NCI-H446 (cell line): ENCODE results near the gene RRBP1.
"Not testable (repeated sequence)": the region's sequence is repeated elsewhere in the genome, so short reads cannot be mapped to it uniquely, and the experiment has no call there.

Experiments
- DNase-seq, 2 experiments: peaks; one replicate each; lab custom pipeline; 2025; lab: John Stamatoyannopoulos, UW

Gene RRBP1

GRCh38 chr20:17709361-17710293, 27.6 kb upstream of the RRBP1 start:
- DNase-seq: no peak

DNA sequence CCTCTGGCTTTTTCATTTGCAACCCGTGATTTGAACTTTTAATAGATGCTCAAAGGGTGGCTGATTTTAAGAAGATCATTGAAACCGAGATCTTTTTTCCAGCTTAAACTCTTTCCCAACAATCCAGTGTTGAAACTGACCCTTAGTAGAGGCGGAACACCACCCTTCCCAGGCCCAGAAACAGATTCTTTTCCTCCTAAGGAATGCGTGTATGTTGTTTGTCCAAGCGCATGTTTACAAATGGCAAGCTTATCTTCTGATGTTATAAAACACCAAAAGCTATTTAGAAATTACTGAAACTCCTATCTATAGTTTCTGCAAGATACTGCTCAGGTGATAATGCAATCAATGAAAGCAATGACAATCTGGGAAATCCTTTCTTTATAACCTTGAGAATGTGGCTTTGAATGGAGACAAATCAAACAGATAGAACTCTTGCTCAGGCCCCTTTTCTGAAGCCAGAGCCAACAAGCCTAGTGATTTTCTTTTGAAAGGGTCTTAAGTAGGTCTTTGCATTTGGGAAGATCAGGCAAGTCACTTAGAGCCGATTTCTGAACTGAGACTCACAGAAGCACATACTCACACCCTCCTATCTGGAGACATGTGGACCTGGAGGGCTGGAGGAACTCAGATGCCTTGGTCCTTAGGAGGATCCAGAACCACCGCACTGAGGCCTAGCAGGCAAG, 26.8 kb upstream of the RRBP1 start:
- DNase-seq: no peak

- DNase-seq: not testable (repeated sequence)
These were observed 25.9 kb upstream of the RRBP1 start for GRCh38 chr20:17707951-17708350.

DNA sequence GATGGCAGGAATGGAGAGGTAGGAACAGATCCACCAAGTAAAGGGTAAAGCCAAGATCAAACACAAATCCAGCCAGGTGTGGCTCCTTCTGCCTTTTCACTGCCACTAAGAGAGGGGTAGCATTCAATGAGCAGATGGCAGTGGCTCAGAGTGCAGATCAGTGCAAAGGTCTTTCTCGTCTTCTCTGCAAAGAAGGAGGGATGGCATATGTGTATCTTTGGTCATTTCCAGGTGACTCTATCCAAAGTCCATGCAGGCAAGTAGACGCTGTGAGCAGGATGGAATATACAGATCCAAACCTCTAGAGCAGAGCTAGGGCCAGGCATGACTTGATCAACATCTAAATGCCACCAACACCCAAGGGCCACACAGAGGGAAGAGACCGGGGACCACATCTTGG, 24.6 kb upstream of the RRBP1 start:
- no peak for DNase-seq

DNA sequence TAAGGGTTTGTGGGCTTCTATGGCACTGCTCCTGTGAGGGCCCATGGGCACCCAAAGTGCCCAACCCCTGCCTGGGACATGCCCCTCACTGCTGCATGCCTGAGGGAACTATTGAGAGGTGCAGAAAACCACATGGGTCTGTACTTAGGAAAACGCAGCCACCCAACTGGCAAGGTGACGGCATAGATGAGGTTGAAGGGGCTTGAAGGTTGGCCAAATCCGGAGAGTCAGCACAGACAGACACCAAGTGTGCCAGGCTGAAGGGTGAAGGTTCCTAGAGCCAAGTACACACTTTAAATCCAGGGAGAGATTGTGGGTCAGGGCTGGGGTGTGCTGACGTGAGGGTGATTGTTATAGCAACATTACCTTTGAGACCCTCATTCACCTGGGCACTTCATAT, 23.9 kb upstream of the RRBP1 start:
- no peak for DNase-seq

GRCh38 chr20:17704589-17705317, 22.7 kb upstream of the RRBP1 start:
- DNase-seq: no peak

DNA sequence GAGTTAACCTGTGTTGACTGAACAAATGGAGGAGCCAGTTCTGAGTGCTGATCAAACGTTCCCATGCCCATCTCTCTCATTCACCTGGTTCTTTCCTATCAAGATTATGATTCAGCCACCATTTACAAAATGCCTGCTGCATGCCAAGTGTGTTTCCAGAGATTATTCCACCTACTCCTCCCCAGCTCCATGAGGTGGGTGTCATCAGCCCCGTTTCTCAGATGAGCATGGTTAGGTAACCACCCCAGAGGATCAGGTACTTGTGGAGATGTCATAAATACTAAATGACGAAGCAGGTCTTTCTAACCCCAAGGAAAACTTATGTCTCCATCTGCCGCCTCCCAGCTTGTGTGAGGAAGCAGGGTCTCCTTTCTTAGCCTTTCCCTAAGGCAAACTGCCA, 19.8 kb upstream of the RRBP1 start:
- DNase-seq: no peak

GRCh38 chr20:17700637-17701036, 18.6 kb upstream of the RRBP1 start:
- no peak for DNase-seq

DNA sequence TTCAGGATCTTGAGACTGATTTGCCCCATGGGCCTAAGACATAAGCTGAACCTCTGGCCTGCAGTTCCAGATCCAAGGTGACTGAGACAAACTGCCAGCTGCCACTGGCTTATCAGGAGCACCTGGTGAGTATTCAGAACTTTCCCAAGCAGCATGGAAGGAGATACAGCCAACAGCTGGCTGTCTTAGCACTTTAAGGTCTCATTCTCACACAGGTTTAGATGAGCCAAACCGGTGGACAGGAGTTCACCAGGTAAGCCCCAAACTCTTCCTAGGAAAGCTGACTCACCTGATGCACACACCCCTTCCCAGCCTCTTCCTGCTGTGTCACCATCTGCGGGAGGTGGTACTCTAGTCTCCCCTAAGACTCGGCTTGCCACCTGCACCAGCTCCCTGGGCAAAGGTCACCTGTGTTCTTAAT, 17.9 kb upstream of the RRBP1 start, which contains the start of gene BANF2:
Gene BANF2 (plus strand): TSS at position 36 of the 421 bp plus-strand sequence. CDS start 25,060 bp downstream, outside the sequence.
- DNase-seq: no peak

GRCh38 chr20:17698384-17698783, 16.3 kb upstream of the RRBP1 start:
- no peak for DNase-seq

DNA sequence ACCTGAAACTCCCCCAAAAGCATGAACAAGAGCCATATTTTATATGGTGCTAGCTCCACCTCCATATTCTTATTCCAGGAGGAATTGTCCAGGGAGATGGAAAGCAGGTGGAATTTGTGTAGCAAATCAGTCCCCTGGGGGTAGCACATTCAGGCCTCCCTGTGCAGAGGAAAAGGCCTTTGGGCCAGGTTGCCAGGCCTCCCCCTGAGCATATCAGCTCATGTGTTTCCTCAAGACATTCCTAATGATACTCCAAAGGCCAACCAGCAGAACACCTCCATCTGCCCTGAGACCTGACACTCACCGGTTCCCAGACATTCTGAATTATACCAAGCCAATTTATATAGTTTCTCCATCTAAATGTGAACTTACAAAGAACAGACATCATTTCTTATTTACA, 15.1 kb upstream of the RRBP1 start:
- no peak for DNase-seq

GRCh38 chr20:17696287-17696686, 14.2 kb upstream of the RRBP1 start:
- DNase-seq: no peak

DNA sequence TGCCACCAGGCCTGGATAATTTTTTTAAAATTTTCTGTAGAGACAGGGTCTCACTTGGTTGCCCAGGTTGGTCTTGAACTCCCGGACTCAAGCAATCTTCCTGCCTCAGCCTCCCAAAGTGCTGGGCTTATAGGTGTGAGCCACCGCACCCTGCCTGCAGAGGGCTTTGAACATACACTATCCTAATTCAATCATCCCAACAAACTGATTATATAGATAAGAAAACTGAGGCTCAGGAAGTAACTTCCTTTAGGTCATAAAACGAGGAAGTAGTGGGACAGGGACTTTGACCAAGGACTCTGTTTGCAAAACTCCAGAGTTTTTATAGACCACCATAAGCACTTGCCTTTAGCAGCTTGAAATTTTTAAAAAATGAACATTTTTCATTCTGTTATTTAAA, 12.7 kb upstream of the RRBP1 start:
- no peak for DNase-seq

DNA sequence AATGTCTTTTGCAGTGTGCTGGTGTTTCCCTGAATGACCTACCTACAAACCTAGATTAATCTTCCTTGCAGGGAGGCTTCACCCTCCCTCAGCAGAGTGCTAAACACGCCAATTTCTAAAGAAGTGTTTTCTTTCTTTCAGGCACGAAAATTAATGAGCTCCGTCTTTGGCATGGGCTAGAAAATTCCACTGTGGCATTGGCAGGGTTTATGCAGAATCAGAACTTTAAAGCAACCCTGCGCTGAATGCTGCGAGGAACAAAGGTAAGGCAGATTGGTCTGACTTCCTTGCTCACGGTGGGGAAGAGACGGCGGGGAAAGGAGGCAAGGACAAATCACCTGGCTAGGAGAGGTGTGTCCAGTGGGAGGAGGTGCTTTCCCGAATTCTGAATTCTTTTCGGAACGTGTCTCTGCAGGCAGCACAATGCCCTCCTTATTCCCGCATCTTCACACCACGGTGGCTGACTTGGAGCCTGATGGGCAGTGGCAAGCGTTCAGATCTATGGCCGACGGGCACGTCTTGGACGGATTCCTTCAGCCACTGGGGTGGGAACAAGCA, 11.5 kb upstream of the RRBP1 start:
- no peak for DNase-seq

- DNase-seq: no peak
These were observed 9.7 kb upstream of the RRBP1 start for GRCh38 chr20:17691758-17692157.

DNA sequence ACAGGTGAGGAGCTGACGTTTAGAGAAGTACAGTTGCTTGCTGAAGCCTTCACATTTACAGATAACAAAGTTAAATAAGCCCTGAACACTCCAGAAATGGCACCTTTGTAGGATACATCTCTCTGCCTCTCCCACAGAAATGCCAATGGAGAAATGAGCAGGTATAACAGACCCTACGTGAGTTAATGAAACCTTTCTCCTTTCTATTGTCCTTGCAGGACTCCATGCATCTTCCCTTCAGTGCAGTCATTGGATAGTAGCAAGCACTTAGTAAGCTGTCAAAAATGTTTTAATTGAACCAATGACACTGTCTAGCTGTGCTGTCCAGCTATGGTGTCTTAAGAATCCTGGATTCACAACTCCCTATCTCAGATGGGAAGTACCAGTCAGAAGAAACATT, 8.1 kb upstream of the RRBP1 start:
- DNase-seq: no peak

DNA sequence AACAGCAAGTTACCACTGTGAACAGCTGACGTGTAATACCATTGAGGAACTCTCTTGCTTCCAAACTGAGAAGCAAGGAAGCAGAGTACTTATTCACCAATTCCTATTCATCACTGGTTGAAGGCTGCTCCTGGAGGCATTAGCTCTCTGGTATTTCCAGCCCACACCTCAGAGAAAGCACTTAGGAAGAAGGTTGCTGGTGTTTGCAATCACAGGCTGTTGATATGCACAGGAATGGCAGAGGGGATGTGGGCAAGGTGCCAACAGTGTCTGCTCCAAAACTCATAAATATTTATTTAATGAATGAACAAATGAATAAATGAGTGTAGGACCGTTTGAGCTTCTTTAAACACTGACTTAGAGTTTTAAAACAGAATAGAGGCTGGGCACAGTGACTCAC, 6.9 kb upstream of the RRBP1 start:
- no peak for DNase-seq

- DNase-seq: no peak
These were observed 5.8 kb upstream of the RRBP1 start for GRCh38 chr20:17687800-17688199.

- no peak for DNase-seq
These were observed 3.1 kb upstream of the RRBP1 start for GRCh38 chr20:17685168-17685567.

DNA sequence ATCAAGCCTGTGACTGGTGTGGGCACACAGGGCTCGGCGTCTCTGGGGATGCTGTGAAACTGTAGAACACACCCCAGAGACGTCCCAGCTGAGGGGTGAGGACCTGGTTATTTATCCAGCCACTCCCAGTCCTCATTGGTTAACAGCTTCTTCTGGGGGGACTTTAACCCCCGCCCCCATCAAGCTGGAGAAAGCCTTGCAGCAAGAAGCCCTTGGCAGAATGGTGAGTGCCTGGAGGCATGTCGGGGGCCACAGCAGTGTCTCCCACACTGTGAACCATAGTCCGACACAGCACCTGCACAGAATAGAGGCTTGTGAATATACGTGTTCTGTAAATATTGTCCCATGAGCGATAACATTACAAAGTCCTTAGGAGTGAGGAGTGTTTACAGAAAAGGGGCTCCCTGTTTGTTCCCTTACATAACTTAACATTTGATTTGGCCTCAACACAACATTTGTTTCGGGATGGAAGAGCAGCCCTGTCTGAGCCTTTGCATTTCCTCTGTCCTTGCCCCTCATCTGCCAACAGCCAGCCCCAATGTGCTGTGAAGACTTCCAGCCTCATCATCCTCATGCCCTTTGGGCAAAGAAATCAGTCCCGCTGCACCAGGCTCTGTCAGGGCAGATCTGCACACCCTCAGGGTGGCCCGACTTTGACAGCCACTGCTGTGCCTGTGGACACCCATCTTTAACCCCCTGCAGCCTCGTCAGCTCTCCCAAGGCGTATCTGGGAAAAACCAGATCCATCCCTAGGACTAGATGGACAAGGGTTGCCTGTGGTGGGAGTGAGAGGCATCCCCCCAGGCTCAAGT, 2.2 kb upstream of the RRBP1 start:
- no peak for DNase-seq
